Measurements from ENCODE around the gene MSGN1.

MSGN1 gene

DNA sequence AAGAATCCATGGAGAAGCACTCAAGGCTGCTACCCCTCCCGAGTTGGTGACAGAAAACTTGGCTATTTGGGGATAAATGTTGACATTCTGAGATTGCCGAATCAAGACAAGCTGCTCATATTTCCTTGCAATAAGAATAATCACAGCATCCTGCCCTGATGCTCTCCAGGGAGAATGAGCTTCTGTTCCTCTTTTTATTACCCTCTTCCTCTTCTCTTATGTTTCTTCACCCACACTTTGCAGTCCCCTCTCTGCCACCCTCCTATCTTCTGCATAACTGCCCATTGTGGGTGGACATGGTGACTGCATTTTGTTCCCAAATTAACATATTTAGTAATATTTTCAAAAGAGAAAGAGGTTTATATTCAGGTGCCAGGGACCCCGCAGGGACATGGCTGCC, 11.9 kb upstream of the MSGN1 start:
- TF ChIP-seq EGR1 (IDR thresholded peaks at IDR 0.05): no peak
- TF ChIP-seq CREB1 (IDR thresholded peaks at IDR 0.05; ENCODE audit: low read depth): no peak
- TF ChIP-seq TAF1 (IDR thresholded peaks at IDR 0.05; ENCODE audit: low read depth): no peak
- TF ChIP-seq TEAD4 (IDR thresholded peaks at IDR 0.05): no peak
- TF ChIP-seq RAD21 (IDR thresholded peaks at IDR 0.05; ENCODE audit: low read depth): no peak
- no peak for TF ChIP-seq YY1 (IDR thresholded peaks at IDR 0.05; ENCODE audit: low read depth)
- no peak for TF ChIP-seq TCF12 (IDR thresholded peaks at IDR 0.05; ENCODE audit: low read depth)
- no peak for TF ChIP-seq EP300 (IDR thresholded peaks at IDR 0.05; ENCODE audit: borderline replicate concordance)
- TF ChIP-seq, protein P1, sequence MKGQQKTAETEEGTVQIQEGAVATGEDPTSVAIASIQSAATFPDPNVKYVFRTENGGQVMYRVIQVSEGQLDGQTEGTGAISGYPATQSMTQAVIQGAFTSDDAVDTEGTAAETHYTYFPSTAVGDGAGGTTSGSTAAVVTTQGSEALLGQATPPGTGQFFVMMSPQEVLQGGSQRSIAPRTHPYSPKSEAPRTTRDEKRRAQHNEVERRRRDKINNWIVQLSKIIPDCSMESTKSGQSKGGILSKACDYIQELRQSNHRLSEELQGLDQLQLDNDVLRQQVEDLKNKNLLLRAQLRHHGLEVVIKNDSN (IDR thresholded peaks at IDR 0.05): no peak
- TF ChIP-seq, protein P2, sequence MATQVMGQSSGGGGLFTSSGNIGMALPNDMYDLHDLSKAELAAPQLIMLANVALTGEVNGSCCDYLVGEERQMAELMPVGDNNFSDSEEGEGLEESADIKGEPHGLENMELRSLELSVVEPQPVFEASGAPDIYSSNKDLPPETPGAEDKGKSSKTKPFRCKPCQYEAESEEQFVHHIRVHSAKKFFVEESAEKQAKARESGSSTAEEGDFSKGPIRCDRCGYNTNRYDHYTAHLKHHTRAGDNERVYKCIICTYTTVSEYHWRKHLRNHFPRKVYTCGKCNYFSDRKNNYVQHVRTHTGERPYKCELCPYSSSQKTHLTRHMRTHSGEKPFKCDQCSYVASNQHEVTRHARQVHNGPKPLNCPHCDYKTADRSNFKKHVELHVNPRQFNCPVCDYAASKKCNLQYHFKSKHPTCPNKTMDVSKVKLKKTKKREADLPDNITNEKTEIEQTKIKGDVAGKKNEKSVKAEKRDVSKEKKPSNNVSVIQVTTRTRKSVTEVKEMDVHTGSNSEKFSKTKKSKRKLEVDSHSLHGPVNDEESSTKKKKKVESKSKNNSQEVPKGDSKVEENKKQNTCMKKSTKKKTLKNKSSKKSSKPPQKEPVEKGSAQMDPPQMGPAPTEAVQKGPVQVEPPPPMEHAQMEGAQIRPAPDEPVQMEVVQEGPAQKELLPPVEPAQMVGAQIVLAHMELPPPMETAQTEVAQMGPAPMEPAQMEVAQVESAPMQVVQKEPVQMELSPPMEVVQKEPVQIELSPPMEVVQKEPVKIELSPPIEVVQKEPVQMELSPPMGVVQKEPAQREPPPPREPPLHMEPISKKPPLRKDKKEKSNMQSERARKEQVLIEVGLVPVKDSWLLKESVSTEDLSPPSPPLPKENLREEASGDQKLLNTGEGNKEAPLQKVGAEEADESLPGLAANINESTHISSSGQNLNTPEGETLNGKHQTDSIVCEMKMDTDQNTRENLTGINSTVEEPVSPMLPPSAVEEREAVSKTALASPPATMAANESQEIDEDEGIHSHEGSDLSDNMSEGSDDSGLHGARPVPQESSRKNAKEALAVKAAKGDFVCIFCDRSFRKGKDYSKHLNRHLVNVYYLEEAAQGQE (IDR thresholded peaks at IDR 0.05; ENCODE audit: low read depth): no peak
- TF ChIP-seq FOXM1 (IDR thresholded peaks at IDR 0.05; ENCODE audit: borderline replicate concordance, low read depth): no peak
- no peak for TF ChIP-seq NFIC (IDR thresholded peaks at IDR 0.05)
- TF ChIP-seq ZBTB7A (IDR thresholded peaks at IDR 0.05; ENCODE audit: low read depth): no peak
- no peak for TF ChIP-seq CEBPB (IDR thresholded peaks at IDR 0.05)
- TF ChIP-seq, protein P3, sequence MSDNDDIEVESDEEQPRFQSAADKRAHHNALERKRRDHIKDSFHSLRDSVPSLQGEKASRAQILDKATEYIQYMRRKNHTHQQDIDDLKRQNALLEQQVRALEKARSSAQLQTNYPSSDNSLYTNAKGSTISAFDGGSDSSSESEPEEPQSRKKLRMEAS (IDR thresholded peaks at IDR 0.05): no peak

DNA sequence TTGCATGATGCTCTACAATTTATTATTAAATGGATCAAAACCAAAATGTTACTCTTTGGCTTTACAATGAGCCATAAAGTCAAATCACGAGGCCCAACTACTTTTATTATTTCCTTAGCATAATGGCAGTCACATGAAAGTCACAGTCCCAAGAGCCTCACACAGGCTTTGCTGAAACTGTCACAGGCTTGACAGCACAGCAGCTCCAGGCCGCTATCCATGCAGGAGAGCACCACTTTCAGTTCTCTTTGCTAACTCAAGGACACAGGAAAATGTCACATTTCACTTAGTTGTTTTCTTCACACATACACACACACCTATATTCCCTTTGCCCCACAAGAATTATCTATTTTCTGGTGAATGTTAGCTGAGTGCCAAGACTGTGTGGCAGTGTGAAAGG, 11.1 kb upstream of the MSGN1 start:
- TF ChIP-seq YY1 (IDR thresholded peaks at IDR 0.05; ENCODE audit: low read depth): no peak
- TF ChIP-seq CREB1 (IDR thresholded peaks at IDR 0.05; ENCODE audit: low read depth): no peak
- TF ChIP-seq, protein P3 (IDR thresholded peaks at IDR 0.05): no peak

- TF ChIP-seq, protein P2 (IDR thresholded peaks at IDR 0.05; ENCODE audit: low read depth): no peak
- no peak for TF ChIP-seq EGR1 (IDR thresholded peaks at IDR 0.05)
- no peak for TF ChIP-seq TAF1 (IDR thresholded peaks at IDR 0.05; ENCODE audit: low read depth)
- no peak for TF ChIP-seq FOXM1 (IDR thresholded peaks at IDR 0.05; ENCODE audit: borderline replicate concordance, low read depth)
- TF ChIP-seq ZBTB7A (IDR thresholded peaks at IDR 0.05; ENCODE audit: low read depth): no peak
- TF ChIP-seq, protein P1 (IDR thresholded peaks at IDR 0.05): no peak
- no peak for TF ChIP-seq YY1 (IDR thresholded peaks at IDR 0.05; ENCODE audit: low read depth)
- no peak for TF ChIP-seq CEBPB (IDR thresholded peaks at IDR 0.05)
- TF ChIP-seq NFIC (IDR thresholded peaks at IDR 0.05): no peak
- no peak for TF ChIP-seq EP300 (IDR thresholded peaks at IDR 0.05; ENCODE audit: borderline replicate concordance)
- TF ChIP-seq CREB1 (IDR thresholded peaks at IDR 0.05; ENCODE audit: low read depth): no peak
- TF ChIP-seq, protein P3 (IDR thresholded peaks at IDR 0.05): no peak
- TF ChIP-seq TCF12 (IDR thresholded peaks at IDR 0.05; ENCODE audit: low read depth): no peak
Observed at GRCh38 chr2:17805717-17806363, 10.4 kb upstream of the MSGN1 start.

DNA sequence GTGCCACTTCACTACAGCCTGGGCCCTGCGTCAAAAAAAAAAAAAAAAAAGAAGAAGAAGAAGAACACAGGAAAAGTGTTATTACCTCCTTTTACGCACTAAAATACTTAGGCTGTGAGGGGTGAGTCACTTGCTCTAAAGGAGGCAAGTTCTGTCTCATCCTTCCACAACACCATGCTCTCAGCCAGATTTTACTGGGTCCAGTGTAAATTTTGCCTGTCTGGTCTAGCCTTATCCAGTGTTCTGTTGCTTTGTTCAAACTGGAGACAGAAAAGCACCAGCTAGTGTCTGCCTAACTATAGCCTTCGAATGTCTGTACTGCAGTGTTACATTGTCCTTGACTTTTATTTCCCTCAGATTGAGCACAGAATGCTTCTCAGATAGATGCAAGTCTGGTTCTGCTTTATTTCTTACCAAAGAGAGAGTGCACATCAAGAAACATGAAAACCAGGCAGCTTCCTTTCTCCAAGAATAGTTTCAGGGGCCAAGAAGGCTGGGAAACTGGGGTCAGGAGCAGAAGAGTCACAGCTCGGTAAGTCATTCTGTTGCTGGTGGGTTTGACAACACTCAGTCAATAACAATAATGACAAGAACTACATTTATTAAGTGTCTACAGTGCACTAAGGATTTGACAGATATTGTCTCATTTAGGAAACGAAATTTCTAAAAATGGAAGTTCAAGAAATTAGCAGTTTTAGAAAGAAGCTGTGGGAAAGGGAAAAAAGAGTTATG, 3.1 kb upstream of the MSGN1 start:
- TF ChIP-seq, protein P3 (IDR thresholded peaks at IDR 0.05): no peak
- no peak for TF ChIP-seq TCF12 (IDR thresholded peaks at IDR 0.05; ENCODE audit: low read depth)
- no peak for TF ChIP-seq ZBTB7A (IDR thresholded peaks at IDR 0.05; ENCODE audit: low read depth)
- TF ChIP-seq EP300 (IDR thresholded peaks at IDR 0.05; ENCODE audit: borderline replicate concordance): no peak
- no peak for TF ChIP-seq FOXM1 (IDR thresholded peaks at IDR 0.05; ENCODE audit: borderline replicate concordance, low read depth)
- TF ChIP-seq CREB1 (IDR thresholded peaks at IDR 0.05; ENCODE audit: low read depth): no peak

GRCh38 chr2:17813742-17814473, 2.4 kb upstream of the MSGN1 start:
- TF ChIP-seq CEBPB (IDR thresholded peaks at IDR 0.05): no peak
- no peak for TF ChIP-seq FOXM1 (IDR thresholded peaks at IDR 0.05; ENCODE audit: borderline replicate concordance, low read depth)
- no peak for TF ChIP-seq EGR1 (IDR thresholded peaks at IDR 0.05)
- TF ChIP-seq TAF1 (IDR thresholded peaks at IDR 0.05; ENCODE audit: low read depth): no peak
- no peak for TF ChIP-seq ZBTB7A (IDR thresholded peaks at IDR 0.05; ENCODE audit: low read depth)
- TF ChIP-seq TEAD4 (IDR thresholded peaks at IDR 0.05): no peak
- no peak for TF ChIP-seq TCF12 (IDR thresholded peaks at IDR 0.05; ENCODE audit: low read depth)
- TF ChIP-seq EP300 (IDR thresholded peaks at IDR 0.05; ENCODE audit: borderline replicate concordance): no peak
- TF ChIP-seq NFIC (IDR thresholded peaks at IDR 0.05): no peak
- TF ChIP-seq, protein P2 (IDR thresholded peaks at IDR 0.05; ENCODE audit: low read depth): no peak
- TF ChIP-seq, protein P3 (IDR thresholded peaks at IDR 0.05): no peak
- TF ChIP-seq YY1 (IDR thresholded peaks at IDR 0.05; ENCODE audit: low read depth): no peak
- no peak for TF ChIP-seq RAD21 (IDR thresholded peaks at IDR 0.05; ENCODE audit: low read depth)
- no peak for TF ChIP-seq CREB1 (IDR thresholded peaks at IDR 0.05; ENCODE audit: low read depth)

Measured in Ishikawa (cell line).